Neural progenitor cell (in vitro differentiated cells): Measurements from ENCODE around the gene HOXC12. TPM values are rescaled to one million over a fixed set of nuclear protein-coding genes. Genes with fewer than 3 reads are reported as not detected.
A peak's percentile ranks its signal among the peaks of the same experiment; 100 is the strongest.

Experiments used
- DNase-seq: peaks from one replicate; pipeline ENCODE4 v3.0.0-alpha.2; 2016; ENCODE audit warnings: low spot score
- H2AFZ ChIP-seq: fragments of 200-600 bp; sonication (generic); replicated peaks from 2 replicates; pipeline ENCODE4 v1.6.1; 2016; ENCODE audit warnings: antibody characterized with exemption
- H3F3A ChIP-seq: fragments of 200-600 bp; sonication (generic); 2 replicates; pipeline ENCODE4 v1.6.1; 2016; ENCODE audit warnings: antibody characterized with exemption, low read depth
- H3K27ac ChIP-seq: fragments of 200-600 bp; sonication (generic); 2 replicates; pipeline ENCODE4 v1.5.1; 2016; ENCODE audit warnings: mild to moderate bottlenecking
- H3K27me3 ChIP-seq: fragments of 200-600 bp; sonication (generic); 2 replicates; pipeline ENCODE4 v1.6.1; 2016; ENCODE audit warnings: mild to moderate bottlenecking, moderate library complexity
- H3K36me3 ChIP-seq: fragments of 200-600 bp; sonication (generic); 2 replicates; pipeline ENCODE4 v1.5.1; 2016
- H3K4me1 ChIP-seq: fragments of 200-600 bp; sonication (generic); 2 replicates; pipeline ENCODE4 v1.6.1; 2016; ENCODE audit warnings: mixed run types
- H3K4me2 ChIP-seq: fragments of 200-600 bp; sonication (generic); 2 replicates; pipeline ENCODE4 v1.6.1; 2016
- H3K4me3 ChIP-seq: fragments of 200-600 bp; sonication (generic); 2 replicates; pipeline ENCODE4 v1.5.1; 2016
- H3K79me2 ChIP-seq: fragments of 200-600 bp; sonication (generic); 2 replicates; pipeline ENCODE4 v1.6.1; 2016; ENCODE audit warnings: low read depth
- H3K9ac ChIP-seq: fragments of 200-600 bp; sonication (generic); 2 replicates; pipeline ENCODE4 v1.6.1; 2016
- H3K9me3 ChIP-seq: fragments of 200-600 bp; sonication (generic); 2 replicates; pipeline ENCODE4 v1.5.1; 2016; ENCODE audit warnings: low read depth
- H4K20me1 ChIP-seq: fragments of 200-600 bp; sonication (generic); 2 replicates; pipeline ENCODE4 v1.6.1; 2016; ENCODE audit warnings: low read depth
- H3K27ac Mint-ChIP-seq: 3 replicates; pipeline ENCODE4 v1.8.0; 2021; ENCODE audit warnings: mixed read lengths
- H3K27me3 Mint-ChIP-seq: 2 replicates; pipeline ENCODE4 v1.8.0; 2022; ENCODE audit warnings: low read depth, mild to moderate bottlenecking, inconsistent platforms, moderate library complexity, mixed read lengths; ENCODE audit not compliant: insufficient read depth
- H3K36me3 Mint-ChIP-seq: 3 replicates; pipeline ENCODE4 v1.8.0; 2021; ENCODE audit warnings: mixed read lengths
- H3K4me1 Mint-ChIP-seq: 3 replicates; pipeline ENCODE4 v1.8.0; 2021; ENCODE audit warnings: mixed read lengths
- H3K4me3 Mint-ChIP-seq: 3 replicates; pipeline ENCODE4 v1.8.0; 2021; ENCODE audit warnings: mild to moderate bottlenecking, moderate library complexity, mixed read lengths
- H3K9me3 Mint-ChIP-seq: 3 replicates; pipeline ENCODE4 v1.8.0; 2020; ENCODE audit warnings: mixed read lengths
- EZH2 ChIP-seq: fragments of 200-600 bp; sonication (generic); IDR thresholded peaks from 2 replicates; pipeline ENCODE4 v1.6.1; 2017; ENCODE audit warnings: antibody characterized with exemption, mild to moderate bottlenecking, moderate library complexity
- EZH2phosphoT487 ChIP-seq: fragments of 200-600 bp; sonication (generic); IDR thresholded peaks from 2 replicates; pipeline ENCODE4 v1.6.1; 2017; ENCODE audit warnings: antibody characterized with exemption
- total RNA-seq: library from RNA; depleted of rRNA; stranded (reverse); fragments of >200 nt; gene quantifications from 2 replicates; pipeline ENCODE4 v1.2.3, GENCODE V29; 2015; ENCODE audit warnings: low replicate concordance
- TF ChIP-seq, protein P1 (sequence below): fragments of 200-600 bp; sonication (generic); IDR thresholded peaks from 2 replicates; pipeline ENCODE4 v1.5.1; 2017; ENCODE audit warnings: antibody characterized with exemption, mild to moderate bottlenecking

The HOXC12 gene
- total RNA-seq, 1 donor from 2014 or later: not detected

DNA sequence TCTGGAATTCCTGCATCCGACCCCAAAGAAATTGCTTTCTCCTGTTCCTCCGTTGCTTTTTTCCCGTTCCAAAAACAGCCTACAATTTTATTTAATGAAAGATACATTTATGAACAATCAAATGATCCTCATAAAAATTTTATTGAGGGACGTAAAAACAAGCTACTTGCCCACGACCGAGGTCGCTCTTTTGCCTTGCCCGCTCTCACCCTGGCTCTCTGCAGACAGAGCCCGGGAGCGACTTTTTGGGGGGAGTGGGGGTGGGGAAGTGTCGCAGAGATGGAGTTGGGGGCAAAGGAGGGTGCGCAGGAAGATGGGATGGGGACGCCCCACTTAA is 44.2 kb downstream of the HOXC12 start:
- H3K27me3 Mint-ChIP-seq: peaks cover 98% of the 10 kb centered on the region

DNA sequence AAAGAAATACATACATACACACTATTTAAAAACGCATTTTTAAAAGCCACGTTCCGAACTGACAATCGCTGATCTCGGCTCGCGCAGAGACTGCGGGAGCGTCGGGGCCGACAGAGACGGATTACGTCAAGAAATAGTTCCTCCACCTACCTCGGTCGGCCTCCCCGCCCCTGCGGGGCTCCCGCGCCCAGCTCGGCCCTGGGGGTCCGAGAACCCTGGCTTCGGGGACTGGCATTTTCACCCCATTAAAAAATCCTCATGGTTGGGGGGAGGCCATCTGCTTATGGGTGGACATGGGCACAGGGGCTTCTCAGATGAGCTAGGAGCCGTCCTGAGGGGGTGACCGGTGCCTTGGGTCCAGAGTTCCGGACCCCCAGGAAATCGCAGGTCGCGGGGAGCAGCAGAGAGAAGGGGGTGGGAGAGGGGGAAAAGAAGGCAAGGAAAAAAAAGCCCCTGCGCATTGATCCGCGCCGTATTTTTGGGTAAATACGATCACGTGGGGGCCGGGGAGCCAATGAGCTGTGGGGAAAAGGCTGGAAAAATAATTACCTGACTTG is 44.9 kb downstream of the HOXC12 start:
- H4K20me1 ChIP-seq: peaks cover 91% of the 10 kb centered on the region
- H2AFZ ChIP-seq: no peak overlapping the region
- no peak overlapping the region for H3K27ac ChIP-seq
- no peak overlapping the region for H3K9ac ChIP-seq
- H3K36me3 ChIP-seq: no peaks in the 10 kb centered on the region
- no peaks in the 10 kb centered on the region for H3K4me1 ChIP-seq
- H3K4me2 ChIP-seq: no peak overlapping the region
- Mint-ChIP-seq H3K36me3 (no peaks in the 10 kb centered on the region), H3K27ac (no peak overlapping the region), H3K9me3 (peaks cover 2% of the 10 kb centered on the region), H3K27me3 (peaks cover 98% of the 10 kb centered on the region), H3K4me3 (no peak overlapping the region), H3K4me1 (peaks cover 2% of the 10 kb centered on the region)
- TF ChIP-seq EZH2: no peak
- TF ChIP-seq, protein P1, sequence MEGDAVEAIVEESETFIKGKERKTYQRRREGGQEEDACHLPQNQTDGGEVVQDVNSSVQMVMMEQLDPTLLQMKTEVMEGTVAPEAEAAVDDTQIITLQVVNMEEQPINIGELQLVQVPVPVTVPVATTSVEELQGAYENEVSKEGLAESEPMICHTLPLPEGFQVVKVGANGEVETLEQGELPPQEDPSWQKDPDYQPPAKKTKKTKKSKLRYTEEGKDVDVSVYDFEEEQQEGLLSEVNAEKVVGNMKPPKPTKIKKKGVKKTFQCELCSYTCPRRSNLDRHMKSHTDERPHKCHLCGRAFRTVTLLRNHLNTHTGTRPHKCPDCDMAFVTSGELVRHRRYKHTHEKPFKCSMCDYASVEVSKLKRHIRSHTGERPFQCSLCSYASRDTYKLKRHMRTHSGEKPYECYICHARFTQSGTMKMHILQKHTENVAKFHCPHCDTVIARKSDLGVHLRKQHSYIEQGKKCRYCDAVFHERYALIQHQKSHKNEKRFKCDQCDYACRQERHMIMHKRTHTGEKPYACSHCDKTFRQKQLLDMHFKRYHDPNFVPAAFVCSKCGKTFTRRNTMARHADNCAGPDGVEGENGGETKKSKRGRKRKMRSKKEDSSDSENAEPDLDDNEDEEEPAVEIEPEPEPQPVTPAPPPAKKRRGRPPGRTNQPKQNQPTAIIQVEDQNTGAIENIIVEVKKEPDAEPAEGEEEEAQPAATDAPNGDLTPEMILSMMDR: no peak
- no peak for TF ChIP-seq EZH2phosphoT487
- H3F3A ChIP-seq: no peaks in the 10 kb centered on the region
- peak overlapping the region; percentile 24 for H3K4me3 ChIP-seq
- H3K27me3 ChIP-seq: peaks cover 100% of the 10 kb centered on the region
- no peaks in the 10 kb centered on the region for H3K79me2 ChIP-seq
- no peaks in the 10 kb centered on the region for H3K9me3 ChIP-seq
- no peak for DNase-seq

More for the DNA sequence above, 44.2 kb downstream of the HOXC12 start:
- H3K4me1 Mint-ChIP-seq: peaks cover 2% of the 10 kb centered on the region
- H3K4me2 ChIP-seq: no peak overlapping the region
- no peaks in the 10 kb centered on the region for H3K4me1 ChIP-seq
- H4K20me1 ChIP-seq: peaks cover 94% of the 10 kb centered on the region
- no peak overlapping the region for H2AFZ ChIP-seq
- no peak overlapping the region for H3K27ac Mint-ChIP-seq
- H3K27me3 ChIP-seq: peaks cover 100% of the 10 kb centered on the region
- H3K27ac ChIP-seq: no peak overlapping the region
- H3K9ac ChIP-seq: no peak overlapping the region
- no peaks in the 10 kb centered on the region for H3F3A ChIP-seq
- no peak overlapping the region for H3K4me3 Mint-ChIP-seq
- H3K4me3 ChIP-seq: no peak overlapping the region
- H3K36me3 ChIP-seq: no peaks in the 10 kb centered on the region
- DNase-seq: no peak
- H3K9me3 ChIP-seq: no peaks in the 10 kb centered on the region
- TF ChIP-seq EZH2phosphoT487: no peak
- TF ChIP-seq, protein P1: no peak
- TF ChIP-seq EZH2: peak; percentile 29
- no peaks in the 10 kb centered on the region for H3K36me3 Mint-ChIP-seq
- H3K79me2 ChIP-seq: no peaks in the 10 kb centered on the region
- H3K9me3 Mint-ChIP-seq: peaks cover 4% of the 10 kb centered on the region

DNA sequence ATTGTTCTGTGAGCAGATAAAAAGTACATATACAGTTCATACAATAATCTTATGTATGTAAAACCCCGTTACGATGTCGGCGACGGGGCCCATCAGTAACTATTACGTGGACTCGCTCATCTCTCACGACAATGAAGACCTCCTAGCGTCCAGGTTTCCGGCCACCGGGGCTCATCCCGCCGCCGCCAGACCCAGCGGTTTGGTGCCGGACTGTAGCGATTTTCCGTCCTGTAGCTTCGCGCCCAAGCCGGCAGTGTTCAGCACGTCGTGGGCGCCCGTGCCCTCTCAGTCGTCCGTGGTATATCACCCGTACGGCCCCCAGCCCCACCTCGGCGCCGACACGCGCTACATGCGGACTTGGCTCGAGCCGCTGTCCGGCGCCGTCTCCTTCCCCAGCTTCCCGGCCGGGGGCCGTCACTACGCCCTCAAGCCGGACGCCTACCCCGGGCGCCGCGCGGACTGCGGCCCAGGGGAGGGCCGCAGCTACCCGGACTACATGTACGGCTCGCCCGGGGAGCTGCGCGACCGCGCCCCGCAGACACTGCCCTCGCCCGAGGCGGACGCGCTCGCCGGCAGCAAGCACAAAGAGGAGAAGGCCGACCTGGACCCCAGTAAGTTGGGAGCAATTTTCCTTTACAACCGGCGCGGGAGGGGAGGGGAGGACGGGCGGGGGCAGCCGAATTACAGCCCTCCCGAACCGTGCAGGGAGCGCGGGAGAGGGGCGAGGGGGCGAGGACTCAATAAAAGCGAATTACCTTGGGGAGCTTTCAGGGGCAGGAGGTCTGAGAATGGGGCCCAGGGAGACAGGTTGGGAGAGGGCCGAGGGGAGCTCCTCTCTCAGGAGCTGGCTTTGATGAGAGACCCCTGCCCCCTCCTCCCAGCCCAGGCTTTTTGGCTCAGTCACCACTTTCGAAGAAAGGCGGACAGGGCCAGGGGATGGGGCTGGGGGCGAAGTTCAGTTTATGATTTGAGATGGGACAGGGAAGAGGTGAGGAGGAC is 45.7 kb downstream of the HOXC12 start, which contains the start of gene HOXC9:
Gene HOXC9, plus strand, starts transcription at position 46 of the 999 bp plus-strand sequence. Its CDS starts 28 bp downstream, at position 74.
- Mint-ChIP-seq H3K4me3 (no peak within 1 kb of the TSS), H3K36me3 (no peaks in the 10 kb centered on the region), H3K4me1 (no peaks in the 10 kb centered on the region), H3K9me3 (peaks cover 2% of the 10 kb centered on the region), H3K27ac (no peak within 1 kb of the TSS), H3K27me3 (peaks cover 98% of the 10 kb centered on the region)
- Histone ChIP-seq H3K27ac (no peak within 1 kb of the TSS), H4K20me1 (peaks cover 89% of the 10 kb centered on the region), H3K36me3 (no peaks in the 10 kb centered on the region), H3K4me1 (no peaks in the 10 kb centered on the region), H3K4me2 (peak within 1 kb of the TSS; percentile 52), H3K27me3 (peaks cover 100% of the 10 kb centered on the region), H3K79me2 (no peaks in the 10 kb centered on the region), H3K9me3 (no peaks in the 10 kb centered on the region), H3K4me3 (peak within 1 kb of the TSS; percentile 24), H2AFZ (no peak within 1 kb of the TSS), H3F3A (no peaks in the 10 kb centered on the region), H3K9ac (no peak within 1 kb of the TSS)
- no peak for DNase-seq
- TF ChIP-seq EZH2: peak; percentile 100
- TF ChIP-seq, protein P1: no peak
- peak; percentile 99 for TF ChIP-seq EZH2phosphoT487
